Caco-2 (cell line): Measurements from ENCODE around the gene ATG13. TPM values are rescaled to one million over a fixed set of nuclear protein-coding genes. Genes with fewer than 3 reads are reported as not detected.

Experiments
- BruUV-seq: library from RNA; stranded (reverse); fragments of 400-500 nt; replicated peaks from 2 replicates; lab custom pipeline; 2021; lab: Mats Ljungman, UMichigan
- CTCF ChIA-PET: fragments of 300-600 bp; sonication (Branson Sonifier 250); formaldehyde crosslinking; loops from one replicate; lab custom pipeline; 2022; ENCODE audit warnings: antibody characterized with exemption; lab: Charles Lee
- POLR2A ChIA-PET: fragments of 300-600 bp; sonication (Branson Sonifier 250); formaldehyde crosslinking; loops from one replicate; lab custom pipeline; 2022; ENCODE audit warnings: antibody characterized with exemption; lab: Charles Lee
- DNase-seq, 2 experiments: peaks; one replicate each; pipeline versions ENCODE4 v3.0.0 to v3.0.0-alpha.2; 2020 to 2022
- H3K27me3 ChIP-seq: replicated peaks from 2 replicates; pipeline ENCODE4 v1.6.0; 2011; ENCODE audit warnings: low read length; ENCODE audit not compliant: control insufficient read depth, insufficient read depth
- H3K36me3 ChIP-seq: 2 replicates; pipeline ENCODE4 v1.5.1; 2011; ENCODE audit warnings: low read length; ENCODE audit not compliant: control insufficient read depth, insufficient read depth
- H3K4me1 ChIP-seq: fragments of 250-450 bp; sonication (Bioruptor Pico); 2 replicates; pipeline ENCODE4 v1.5.1; 2020; ENCODE audit warnings: mild to moderate bottlenecking
- H3K4me3 ChIP-seq: 2 replicates; pipeline ENCODE4 v1.5.1; 2011; ENCODE audit warnings: low read depth, mild to moderate bottlenecking, control low read depth, low read length
- H3K9me3 ChIP-seq: fragments of 250-450 bp; sonication (Bioruptor Pico); 2 replicates; pipeline ENCODE4 v1.5.1; 2020; ENCODE audit warnings: mild to moderate bottlenecking, moderate library complexity
- H3K27ac Mint-ChIP-seq: one replicate; pipeline ENCODE4 v1.8.0; 2022; ENCODE audit warnings: mixed read lengths; ENCODE audit not compliant: unreplicated experiment
- H3K27me3 Mint-ChIP-seq: one replicate; pipeline ENCODE4 v1.8.0; 2022; ENCODE audit warnings: mixed read lengths; ENCODE audit not compliant: insufficient read depth, unreplicated experiment
- H3K36me3 Mint-ChIP-seq: one replicate; pipeline ENCODE4 v1.8.0; 2022; ENCODE audit warnings: mild to moderate bottlenecking, mixed read lengths; ENCODE audit not compliant: insufficient read depth, unreplicated experiment
- H3K4me1 Mint-ChIP-seq: one replicate; pipeline ENCODE4 v1.8.0; 2022; ENCODE audit warnings: low read depth, mixed read lengths; ENCODE audit not compliant: unreplicated experiment
- H3K4me3 Mint-ChIP-seq: one replicate; pipeline ENCODE4 v1.8.0; 2022; ENCODE audit warnings: mild to moderate bottlenecking, moderate library complexity, mixed read lengths; ENCODE audit not compliant: unreplicated experiment
- H3K9me3 Mint-ChIP-seq: one replicate; pipeline ENCODE4 v1.8.0; 2022; ENCODE audit warnings: mixed read lengths; ENCODE audit not compliant: unreplicated experiment
- CTCF ChIP-seq, 2 experiments: fragments of 200-600 bp in 1 of 2; IDR thresholded peaks; 1 replicate in 1 of 2; 2 replicates in 1 of 2; pipeline versions ENCODE4 v1.5.1 to v1.8.0; 2011 to 2022; ENCODE audit warnings: antibody characterized with exemption in 1 of 2, control low read depth in 1 of 2, inconsistent platforms in 1 of 2, low read depth in 1 of 2, low read length in 1 of 2, mild to moderate bottlenecking in 1 of 2, moderate library complexity in 1 of 2; ENCODE audit not compliant: insufficient read depth in 1 of 2, severe bottlenecking in 1 of 2, unreplicated experiment in 1 of 2
- intact Hi-C: fragments of 100-400 bp; cut with micrococcal nuclease; formaldehyde crosslinking; loops from one replicate; pipeline ENCODE4 v1.10.0; 2022; ENCODE audit not compliant: unreplicated experiment
- total RNA-seq: library from RNA; stranded (reverse); gene quantifications from 2 replicates; pipeline ENCODE4 v1.2.3, GENCODE V29; 2022

Gene ATG13
- total RNA-seq, 1 experiment from 2014 or later: 101 TPM

DNA sequence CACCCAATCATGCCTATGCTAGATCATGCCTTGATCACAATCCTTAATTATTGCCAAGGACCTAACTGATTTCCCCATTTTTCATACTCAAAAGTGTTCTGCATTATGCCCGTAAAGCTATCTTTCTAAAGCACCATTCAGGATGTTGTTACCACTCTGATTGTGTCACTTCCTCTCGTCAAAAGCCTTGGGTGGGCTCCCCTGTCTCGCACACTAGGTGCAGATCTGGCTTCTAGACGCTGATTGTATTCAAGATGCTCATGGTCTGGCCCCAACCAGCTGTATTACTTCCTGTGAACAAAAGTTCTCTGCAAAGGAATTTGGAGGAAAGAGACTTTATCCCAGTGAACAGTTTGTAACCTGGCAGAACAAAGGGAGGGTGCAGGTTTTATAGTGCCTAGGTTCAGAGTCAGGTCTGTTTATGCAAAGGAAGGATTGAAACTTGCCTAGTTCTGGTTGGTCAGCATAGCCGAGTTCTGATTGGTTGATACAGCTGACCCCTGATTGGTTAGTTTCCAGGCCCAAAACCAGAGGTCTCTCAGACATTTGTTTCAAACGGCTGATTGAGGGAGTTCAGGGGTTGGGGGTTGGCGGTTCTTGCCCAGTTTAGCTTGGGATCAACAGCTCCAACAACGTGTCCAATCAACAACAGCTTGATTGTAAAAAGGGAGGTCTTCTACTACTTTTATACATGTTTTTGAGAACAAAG, 25.4 kb downstream of the ATG13 start:
- H3K4me3 ChIP-seq: no peak overlapping the region
- H3K27me3 ChIP-seq: no peaks in the 10 kb centered on the region
- intact Hi-C loops: no loop called here
- no peak for TF ChIP-seq CTCF (IDR thresholded peaks at IDR 0.05; ENCODE audit: insufficient read depth in 1 of 2, low read depth in 1 of 2, low read length in 1 of 2, severe bottlenecking in 1 of 2, unreplicated experiment in 1 of 2)
- Mint-ChIP-seq H3K27ac (no peak overlapping the region), H3K36me3 (peaks cover 49% of the 10 kb centered on the region), H3K27me3 (no peaks in the 10 kb centered on the region), H3K4me3 (no peak overlapping the region), H3K4me1 (peaks cover 19% of the 10 kb centered on the region), H3K9me3 (no peaks in the 10 kb centered on the region)
- no peak for DNase-seq
- POLR2A ChIA-PET: interaction anchor here (0.6 kb wide), 1 partner anchor 17 kb away, joined by 3 read pairs; no protein-coding TSS in a partner anchor
- CTCF ChIA-PET: no interaction called here
- peaks cover 3% of the 10 kb centered on the region; the same call in 1 of the 2 replicates for H3K36me3 ChIP-seq
- H3K9me3 ChIP-seq: no peaks in the 10 kb centered on the region
- peaks cover 21% of the 10 kb centered on the region for H3K4me1 ChIP-seq
- BruUV-seq: no TSS peak

DNA sequence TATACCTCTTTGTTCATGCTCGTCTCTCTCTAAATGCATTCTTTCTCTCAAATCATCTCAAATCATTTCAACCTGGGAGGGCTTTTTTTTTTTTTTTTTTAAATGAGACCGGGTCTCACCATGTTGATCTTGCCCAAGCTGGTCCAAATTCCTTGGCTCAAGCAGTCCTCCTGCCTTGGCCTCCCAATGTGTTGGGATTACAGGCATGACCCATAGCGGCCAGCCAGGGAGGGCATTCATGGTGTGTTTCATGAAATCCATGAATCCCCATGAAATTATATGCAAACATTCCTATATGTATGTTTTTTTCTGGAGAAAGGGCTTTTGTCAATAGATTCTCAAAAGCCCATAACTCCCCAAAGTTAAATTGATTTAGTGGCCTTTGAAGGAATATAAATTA, 26.2 kb downstream of the ATG13 start:
- CTCF ChIA-PET: no interaction called here
- intact Hi-C loops: no loop called here
- BruUV-seq: no TSS peak

DNA sequence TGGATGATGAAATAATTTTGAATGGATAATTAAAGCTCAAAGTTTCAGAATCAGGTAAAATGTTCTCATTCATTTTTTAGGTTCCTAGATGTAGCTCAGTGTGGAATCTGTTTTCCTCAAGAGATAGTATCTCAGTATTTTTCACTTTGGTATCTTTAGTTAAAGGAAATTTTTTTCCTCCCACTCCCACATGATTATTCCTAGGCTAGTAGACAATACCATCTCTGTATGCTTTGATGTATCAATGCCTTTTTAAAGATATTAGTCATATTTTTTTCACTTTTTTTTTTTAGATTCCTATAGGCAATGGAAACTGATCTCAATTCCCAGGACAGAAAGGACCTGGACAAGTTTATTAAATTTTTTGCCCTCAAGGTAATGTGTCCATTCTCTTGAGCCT, 26.6 kb downstream of the ATG13 start:
- H3K36me3 Mint-ChIP-seq: peaks cover 43% of the 10 kb centered on the region
- BruUV-seq: no TSS peak
- no peak for TF ChIP-seq CTCF (IDR thresholded peaks at IDR 0.05; ENCODE audit: insufficient read depth in 1 of 2, low read depth in 1 of 2, low read length in 1 of 2, severe bottlenecking in 1 of 2, unreplicated experiment in 1 of 2)
- ChIA-PET POLR2A (interaction anchor here (0.6 kb wide), 1 partner anchor 54 kb away, joined by 17 read pairs; no protein-coding TSS in a partner anchor), CTCF (no interaction called here)
- intact Hi-C loops: no loop called here
- H3K4me1 Mint-ChIP-seq: peaks cover 19% of the 10 kb centered on the region
- Histone ChIP-seq H3K4me1 (peaks cover 21% of the 10 kb centered on the region), H3K4me3 (no peak overlapping the region), H3K27me3 (no peaks in the 10 kb centered on the region), H3K36me3 (peaks cover 3% of the 10 kb centered on the region; the same call in 1 of the 2 replicates), H3K9me3 (no peaks in the 10 kb centered on the region)
- H3K4me3 Mint-ChIP-seq: no peak overlapping the region
- DNase-seq: no peak
- no peaks in the 10 kb centered on the region for H3K9me3 Mint-ChIP-seq
- H3K27me3 Mint-ChIP-seq: no peaks in the 10 kb centered on the region
- H3K27ac Mint-ChIP-seq: no peak overlapping the region

More for the DNA sequence above, 26.2 kb downstream of the ATG13 start:
- POLR2A ChIA-PET: interaction anchor here (0.6 kb wide), 1 partner anchor 55 kb away, joined by 17 read pairs; no protein-coding TSS in a partner anchor
- Mint-ChIP-seq H3K4me3 (no peak overlapping the region), H3K27me3 (no peaks in the 10 kb centered on the region), H3K4me1 (peaks cover 19% of the 10 kb centered on the region), H3K9me3 (no peaks in the 10 kb centered on the region), H3K27ac (no peak overlapping the region), H3K36me3 (peaks cover 45% of the 10 kb centered on the region)
- TF ChIP-seq CTCF (IDR thresholded peaks at IDR 0.05; ENCODE audit: insufficient read depth in 1 of 2, low read depth in 1 of 2, low read length in 1 of 2, severe bottlenecking in 1 of 2, unreplicated experiment in 1 of 2): no peak
- Histone ChIP-seq H3K4me1 (peaks cover 21% of the 10 kb centered on the region), H3K4me3 (no peak overlapping the region), H3K36me3 (peaks cover 3% of the 10 kb centered on the region; the same call in 1 of the 2 replicates), H3K9me3 (no peaks in the 10 kb centered on the region), H3K27me3 (no peaks in the 10 kb centered on the region)
- no peak for DNase-seq
